Chondrocyte (in vitro differentiated cells): ENCODE measurements around the gene ITPR3. TPM values are rescaled to one million over a fixed set of nuclear protein-coding genes. Genes with fewer than 3 reads are reported as not detected.

ENCODE experiments used
- DNase-seq: peaks from one replicate; pipeline ENCODE4 v3.0.0; 2021; ENCODE audit warnings: mixed read lengths, low spot score
- H3K27ac Mint-ChIP-seq: one replicate; pipeline ENCODE4 v1.8.0; 2021; ENCODE audit warnings: mild to moderate bottlenecking, moderate library complexity, mixed read lengths; ENCODE audit not compliant: unreplicated experiment
- H3K27me3 Mint-ChIP-seq: 2 replicates; pipeline ENCODE4 v1.8.0; 2021; ENCODE audit warnings: low read depth, mixed read lengths
- H3K36me3 Mint-ChIP-seq: 2 replicates; pipeline ENCODE4 v1.8.0; 2021; ENCODE audit warnings: low read depth, mixed read lengths
- H3K4me1 Mint-ChIP-seq: 2 replicates; pipeline ENCODE4 v1.8.0; 2021; ENCODE audit warnings: low read depth, mild to moderate bottlenecking, mixed read lengths
- H3K4me3 Mint-ChIP-seq: one replicate; pipeline ENCODE4 v1.8.0; 2021; ENCODE audit warnings: mild to moderate bottlenecking, moderate library complexity, mixed read lengths; ENCODE audit not compliant: unreplicated experiment
- H3K9me3 Mint-ChIP-seq: 2 replicates; pipeline ENCODE4 v1.8.0; 2021; ENCODE audit warnings: low read depth, mixed read lengths
- total RNA-seq: library from RNA; stranded (reverse); gene quantifications from 3 replicates; pipeline ENCODE4 v1.2.1, GENCODE V29; 2021
- TF ChIP-seq, protein P1 (sequence below): fragments of 200-600 bp; sonication (generic); IDR thresholded peaks from 2 replicates; pipeline ENCODE4 v1.5.0; 2021; ENCODE audit warnings: antibody characterized with exemption, mild to moderate bottlenecking, moderate library complexity

Gene ITPR3
- total RNA-seq, 1 donor from 2014 or later: 10.0 TPM

DNA sequence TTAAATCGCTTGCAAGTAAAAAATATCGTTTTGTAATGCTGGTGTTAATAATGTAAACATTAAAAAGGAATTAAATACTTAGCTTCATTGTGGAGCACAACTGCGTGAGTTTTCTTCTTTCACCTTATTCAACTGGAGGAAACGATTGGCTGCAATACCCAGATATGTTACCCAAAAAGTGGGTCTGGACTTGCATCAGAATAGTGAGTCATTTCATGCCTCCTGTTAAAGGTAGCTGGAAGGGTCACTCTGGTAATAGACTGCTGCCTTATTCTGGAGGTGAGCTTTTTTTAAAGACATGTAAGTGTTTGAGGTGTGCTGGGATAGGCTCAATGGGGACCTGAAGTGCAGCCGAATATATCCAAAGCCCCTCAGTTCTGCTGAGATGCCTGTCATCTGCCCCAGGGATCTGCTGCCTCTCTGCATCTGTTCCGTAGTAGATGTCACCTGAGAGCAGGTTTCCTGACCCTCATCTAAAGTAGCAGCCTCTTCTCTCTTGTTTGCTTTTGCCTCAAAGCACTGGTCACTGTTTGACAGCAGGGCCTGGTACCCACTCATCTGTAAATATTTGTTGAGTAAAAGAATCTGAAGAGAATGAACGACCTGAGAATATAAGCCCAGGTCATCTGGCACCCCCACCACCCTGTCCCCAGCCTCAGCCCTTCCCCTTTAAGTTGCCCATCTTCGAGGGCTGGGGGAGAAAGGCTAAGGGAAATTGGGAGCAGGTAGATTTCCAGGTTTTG is 95.9 kb downstream of the ITPR3 start:
- Mint-ChIP-seq H3K27me3 (no peaks in the 10 kb centered on the region), H3K27ac (no peak overlapping the region), H3K4me3 (no peak overlapping the region), H3K36me3 (no peaks in the 10 kb centered on the region), H3K9me3 (no peaks in the 10 kb centered on the region), H3K4me1 (peaks cover 12% of the 10 kb centered on the region)
- no peak for DNase-seq
- TF ChIP-seq, protein P1, sequence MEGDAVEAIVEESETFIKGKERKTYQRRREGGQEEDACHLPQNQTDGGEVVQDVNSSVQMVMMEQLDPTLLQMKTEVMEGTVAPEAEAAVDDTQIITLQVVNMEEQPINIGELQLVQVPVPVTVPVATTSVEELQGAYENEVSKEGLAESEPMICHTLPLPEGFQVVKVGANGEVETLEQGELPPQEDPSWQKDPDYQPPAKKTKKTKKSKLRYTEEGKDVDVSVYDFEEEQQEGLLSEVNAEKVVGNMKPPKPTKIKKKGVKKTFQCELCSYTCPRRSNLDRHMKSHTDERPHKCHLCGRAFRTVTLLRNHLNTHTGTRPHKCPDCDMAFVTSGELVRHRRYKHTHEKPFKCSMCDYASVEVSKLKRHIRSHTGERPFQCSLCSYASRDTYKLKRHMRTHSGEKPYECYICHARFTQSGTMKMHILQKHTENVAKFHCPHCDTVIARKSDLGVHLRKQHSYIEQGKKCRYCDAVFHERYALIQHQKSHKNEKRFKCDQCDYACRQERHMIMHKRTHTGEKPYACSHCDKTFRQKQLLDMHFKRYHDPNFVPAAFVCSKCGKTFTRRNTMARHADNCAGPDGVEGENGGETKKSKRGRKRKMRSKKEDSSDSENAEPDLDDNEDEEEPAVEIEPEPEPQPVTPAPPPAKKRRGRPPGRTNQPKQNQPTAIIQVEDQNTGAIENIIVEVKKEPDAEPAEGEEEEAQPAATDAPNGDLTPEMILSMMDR: no peak

DNA sequence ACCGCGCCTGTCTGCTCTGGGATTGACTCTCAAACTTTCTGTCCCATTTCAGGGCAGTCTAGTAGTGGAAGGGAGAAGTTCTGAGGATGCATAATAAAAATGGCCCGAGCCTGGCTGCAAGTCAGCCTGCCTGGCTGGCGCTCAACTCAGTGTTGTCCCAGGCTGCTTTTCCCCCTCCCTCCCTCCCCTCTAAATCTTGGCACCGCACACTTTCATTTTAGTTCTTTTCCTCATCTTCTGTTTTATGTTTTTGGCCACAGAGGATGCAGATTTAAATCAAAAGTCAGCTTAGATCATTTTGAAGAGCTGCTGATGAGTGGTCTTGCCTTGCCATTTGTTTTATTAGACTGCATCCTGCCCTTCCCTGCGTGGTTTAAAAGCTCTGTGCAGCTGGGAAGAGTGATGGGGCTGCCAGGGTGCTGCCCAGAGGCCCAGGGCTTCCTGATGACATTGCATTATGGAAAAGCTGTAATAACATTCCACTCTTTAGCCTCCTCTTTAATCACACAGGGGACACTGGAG is 96.9 kb downstream of the ITPR3 start:
- DNase-seq: no peak
- H3K27me3 Mint-ChIP-seq: no peaks in the 10 kb centered on the region
- H3K4me3 Mint-ChIP-seq: no peak overlapping the region
- H3K9me3 Mint-ChIP-seq: no peaks in the 10 kb centered on the region
- H3K36me3 Mint-ChIP-seq: no peaks in the 10 kb centered on the region
- H3K4me1 Mint-ChIP-seq: peaks cover 11% of the 10 kb centered on the region
- H3K27ac Mint-ChIP-seq: peak overlapping the region; percentile 17
- TF ChIP-seq, protein P1: no peak

- H3K27ac Mint-ChIP-seq: no peak overlapping the region
- no peaks in the 10 kb centered on the region for H3K36me3 Mint-ChIP-seq
- H3K27me3 Mint-ChIP-seq: peaks cover 2% of the 10 kb centered on the region
- no peak overlapping the region for H3K4me3 Mint-ChIP-seq
- no peak for DNase-seq
- no peaks in the 10 kb centered on the region for H3K9me3 Mint-ChIP-seq
- peaks cover 11% of the 10 kb centered on the region for H3K4me1 Mint-ChIP-seq
- TF ChIP-seq, protein P1: no peak
Observed at GRCh38 chr6:33718713-33719112, 97.6 kb downstream of the ITPR3 start.

DNA sequence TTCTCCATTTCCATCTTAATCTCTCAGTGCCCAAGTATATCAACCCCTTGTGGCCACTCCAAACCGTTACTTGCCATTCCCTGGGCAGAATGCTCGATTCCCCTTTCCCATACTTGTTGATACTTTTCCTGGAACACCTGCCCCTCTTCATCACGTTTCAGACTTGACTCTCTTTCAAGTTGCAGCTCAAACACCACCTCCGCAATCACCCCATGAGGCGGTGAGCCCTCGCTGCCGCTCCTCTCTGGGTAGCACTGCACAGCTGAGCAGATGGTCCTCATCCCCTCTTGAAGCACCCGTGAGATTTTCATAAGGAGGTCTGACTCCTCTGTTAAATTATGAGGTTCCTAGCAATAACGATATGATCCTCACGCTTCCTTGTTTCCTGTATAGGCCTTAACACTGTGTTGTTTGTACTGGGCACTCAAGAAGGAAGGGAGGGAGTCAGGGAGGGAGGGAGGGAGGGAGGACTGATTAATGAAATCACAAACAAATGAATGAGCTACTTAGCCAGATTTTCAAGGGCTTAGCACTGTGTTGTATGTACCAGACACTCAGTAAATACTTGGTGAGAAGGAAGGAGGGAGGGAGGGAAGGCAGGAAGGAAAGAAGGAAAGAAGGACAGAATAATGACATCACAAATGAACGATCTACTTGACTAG is 98.3 kb downstream of the ITPR3 start:
- H3K4me3 Mint-ChIP-seq: no peak overlapping the region
- no peaks in the 10 kb centered on the region for H3K36me3 Mint-ChIP-seq
- H3K27ac Mint-ChIP-seq: no peak overlapping the region
- no peak for DNase-seq
- TF ChIP-seq, protein P1: no peak
- H3K27me3 Mint-ChIP-seq: peaks cover 2% of the 10 kb centered on the region
- peaks cover 11% of the 10 kb centered on the region for H3K4me1 Mint-ChIP-seq
- H3K9me3 Mint-ChIP-seq: no peaks in the 10 kb centered on the region

DNA sequence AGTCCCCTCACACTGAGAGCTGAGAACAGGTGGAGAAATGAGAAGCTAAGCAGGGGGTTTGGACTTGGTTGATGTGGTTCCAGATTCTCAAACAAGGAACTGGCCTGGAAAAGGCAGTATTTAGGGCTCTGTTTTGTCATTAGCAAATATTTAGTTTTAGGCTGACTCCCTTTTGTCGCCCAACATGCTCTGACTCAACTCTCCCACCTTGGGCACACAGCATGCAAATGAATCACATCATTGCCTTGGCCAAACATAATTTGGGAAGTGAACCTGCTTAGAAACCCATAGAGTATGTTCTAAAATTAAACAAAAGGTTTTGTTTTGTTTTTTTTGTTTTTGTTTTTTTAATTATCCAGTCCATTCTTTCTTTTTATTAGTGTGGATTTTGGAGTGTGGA is 99.9 kb downstream of the ITPR3 start:
- Mint-ChIP-seq H3K27me3 (peaks cover 2% of the 10 kb centered on the region), H3K36me3 (no peaks in the 10 kb centered on the region), H3K27ac (no peak overlapping the region), H3K4me3 (no peak overlapping the region), H3K9me3 (no peaks in the 10 kb centered on the region), H3K4me1 (peaks cover 11% of the 10 kb centered on the region)
- TF ChIP-seq, protein P1: no peak
- no peak for DNase-seq
